Esophagus (tissue), 2 donors: ENCODE measurements around the gene CYP4A11. TPM values are rescaled to one million over a fixed set of nuclear protein-coding genes. Genes with fewer than 3 reads are reported as not detected.
"Not testable (repeated sequence)": the region's sequence is repeated elsewhere in the genome, so short reads cannot be mapped to it uniquely, and the experiment has no call there.

Source experiments
- H3K27ac ChIP-seq, 2 donors: one replicate each; pipeline ENCODE4 v1.5.1; 2013; ENCODE audit warnings: low read depth in 2 of 2, mild to moderate bottlenecking in 2 of 2, inconsistent platforms in 1 of 2, low read length in 1 of 2, moderate library complexity in 1 of 2
- H3K27me3 ChIP-seq, 2 donors: one replicate each; pipeline ENCODE4 v1.6.1; 2013; ENCODE audit warnings: low read length in 2 of 2, control low read depth in 1 of 2, mild to moderate bottlenecking in 1 of 2; ENCODE audit not compliant: insufficient read depth in 2 of 2, control insufficient read depth in 1 of 2
- H3K36me3 ChIP-seq, 2 donors: one replicate each; pipeline ENCODE4 v1.6.1; 2013; ENCODE audit warnings: low read length in 1 of 2; ENCODE audit not compliant: control insufficient read depth in 2 of 2, insufficient read depth in 2 of 2
- H3K4me1 ChIP-seq, 2 donors: one replicate each; pipeline ENCODE4 v1.6.1; 2013; ENCODE audit warnings: low read length in 1 of 2; ENCODE audit not compliant: control insufficient read depth in 2 of 2, insufficient read depth in 2 of 2
- H3K4me3 ChIP-seq, 2 donors: one replicate each; pipeline ENCODE4 v1.5.1; 2013; ENCODE audit warnings: low read length in 2 of 2, mild to moderate bottlenecking in 2 of 2, low read depth in 1 of 2, moderate library complexity in 1 of 2
- H3K9me3 ChIP-seq, 2 donors: one replicate each; pipeline ENCODE4 v1.6.1; 2013; ENCODE audit warnings: mild to moderate bottlenecking in 2 of 2, low read depth in 1 of 2, low read length in 1 of 2, moderate library complexity in 1 of 2; ENCODE audit not compliant: control insufficient read depth in 2 of 2, insufficient read depth in 1 of 2
- WGBS, 2 donors: extraction: QIAGEN DNeasy Blood & Tissue Kit; methylation state at CpG; one replicate each; pipeline ENCODE4 v1.1.7; 2013; 5-methylcytosine and 5-hydroxymethylcytosine counted together
- polyA plus RNA-seq, 2 donors: library from polyadenylated mRNA; stranded (reverse); fragments of 200-250 nt; gene quantifications; one replicate each; pipeline ENCODE4 v1.2.3, GENCODE V29; 2013
- donor health status: healthy with polysubstance abuse.
- donor health status: Bipolar disorder and iron deficiency.

The CYP4A11 gene
- polyA plus RNA-seq, 2 donors: 0.01 TPM; not detected in 1

GRCh38 chr1:46931151-46931550, 10.1 kb downstream of the CYP4A11 start:
- 64 to 74% methylated on average over 3 of the region's 3 CpGs for whole genome bisulfite sequencing, 2 donors
- H3K4me3 ChIP-seq: no peak overlapping the region
- no peaks in the 10 kb centered on the region for H3K9me3 ChIP-seq
- no peaks in the 10 kb centered on the region for H3K4me1 ChIP-seq
- H3K27ac ChIP-seq: no peak overlapping the region
- H3K27me3 ChIP-seq: no peaks in the 10 kb centered on the region
- H3K36me3 ChIP-seq: no peaks in the 10 kb centered on the region

GRCh38 chr1:46927249-46927835, 13.9 kb downstream of the CYP4A11 start:
- 81 to 83% methylated on average over 3 of the region's 3 CpGs for WGBS, 2 donors
- no peaks in the 10 kb centered on the region for H3K36me3 ChIP-seq
- H3K4me1 ChIP-seq: no peaks in the 10 kb centered on the region
- no peak overlapping the region for H3K4me3 ChIP-seq
- no peaks in the 10 kb centered on the region for H3K9me3 ChIP-seq
- no peaks in the 10 kb centered on the region for H3K27me3 ChIP-seq
- H3K27ac ChIP-seq: no peak overlapping the region

GRCh38 chr1:46910790-46911189, 30.5 kb downstream of the CYP4A11 start:
- no peaks in the 10 kb centered on the region for H3K27me3 ChIP-seq
- 63 to 73% methylated on average over 2 of the region's 2 CpGs for WGBS, 2 donors
- H3K27ac ChIP-seq: no peak overlapping the region
- no peaks in the 10 kb centered on the region for H3K36me3 ChIP-seq
- H3K4me1 ChIP-seq: no peaks in the 10 kb centered on the region
- H3K4me3 ChIP-seq: no peak overlapping the region
- no peaks in the 10 kb centered on the region for H3K9me3 ChIP-seq

GRCh38 chr1:46903481-46903880, 37.8 kb downstream of the CYP4A11 start:
- H3K4me1 ChIP-seq: no peaks in the 10 kb centered on the region
- 58 to 60% methylated on average over 4 of the region's 4 CpGs for WGBS, 2 donors
- H3K36me3 ChIP-seq: no peaks in the 10 kb centered on the region
- no peak overlapping the region for H3K4me3 ChIP-seq
- no peak overlapping the region for H3K27ac ChIP-seq
- H3K9me3 ChIP-seq: no peaks in the 10 kb centered on the region
- no peaks in the 10 kb centered on the region for H3K27me3 ChIP-seq

GRCh38 chr1:46900401-46900800, 40.9 kb downstream of the CYP4A11 start:
- Histone ChIP-seq H3K27ac (no peak overlapping the region), H3K27me3 (no peaks in the 10 kb centered on the region), H3K9me3 (no peaks in the 10 kb centered on the region), H3K4me3 (no peak overlapping the region), H3K4me1 (no peaks in the 10 kb centered on the region), H3K36me3 (no peaks in the 10 kb centered on the region)
- WGBS, 2 donors: 89 to 98% methylated on average over 1 of the region's 1 CpG

GRCh38 chr1:46881656-46882055, 59.6 kb downstream of the CYP4A11 start:
- not testable (repeated sequence) for H3K4me3 ChIP-seq, H3K4me1 ChIP-seq, H3K27ac ChIP-seq, H3K9me3 ChIP-seq, H3K27me3 ChIP-seq, H3K36me3 ChIP-seq
- WGBS, 2 donors: 81 to 91% methylated on average over 3 of the region's 3 CpGs

Other genes starting within 250 kb of the CYP4A11 start
- 10 to 100 TPM; 19.3 to 27.8 TPM for gene EFCAB14, start 222.4 kb downstream of the CYP4A11 start, polyA plus RNA-seq
- 10 to 100 TPM; 40.4 to 64.5 TPM for gene CYP4B1, start 142.4 kb downstream of the CYP4A11 start, polyA plus RNA-seq
- gene CYP4X1, start 82.2 kb upstream of the CYP4A11 start, polyA plus RNA-seq: 10 to 100 TPM; 12.0 to 15.3 TPM
- under 1 TPM; 0.20 to 0.73 TPM for gene CYP4Z1, start 125.8 kb upstream of the CYP4A11 start, polyA plus RNA-seq
- under 1 TPM in 1 of 2 donors, not detected in 1; 0.02 TPM for gene CYP4A22, start 196.0 kb upstream of the CYP4A11 start, polyA plus RNA-seq
- gene PDZK1IP1, start 248.6 kb upstream of the CYP4A11 start, polyA plus RNA-seq: 100 to 1,000 TPM; 126 to 148 TPM